Keratinocyte (primary cell): ENCODE results near the gene HDGF. TPM values are rescaled to one million over a fixed set of nuclear protein-coding genes. Genes with fewer than 3 reads are reported as not detected.

Source experiments
- DNase-seq: peaks from one replicate; pipeline ENCODE4 v3.0.0-alpha.2; 2011; ENCODE audit warnings: low read depth, missing footprints, low spot score
- FAIRE-seq: peaks from 2 replicates; lab custom pipeline; 2011; peaks lifted over from hg19 to GRCh38; lab: Jason Lieb, UNC
- H2AFZ ChIP-seq: 2 replicates; pipeline ENCODE4 v1.6.0; 2012; ENCODE audit warnings: low read length, control low read depth, inconsistent platforms; ENCODE audit not compliant: control insufficient read depth
- H3K27ac ChIP-seq: 2 replicates; pipeline ENCODE4 v1.5.1; 2011; ENCODE audit warnings: low read length; ENCODE audit not compliant: control insufficient read depth, insufficient read depth
- H3K27me3 ChIP-seq: 3 replicates; pipeline ENCODE4 v1.6.0; 2011; ENCODE audit warnings: low read length; ENCODE audit not compliant: control insufficient read depth, insufficient read depth; ENCODE audit errors: extremely low read depth
- H3K36me3 ChIP-seq, 2 experiments: 2 replicates in 1 of 2; 3 replicates in 1 of 2; pipeline ENCODE4 v1.5.1; 2011; ENCODE audit warnings: low read length in 2 of 2, mild to moderate bottlenecking in 1 of 2; ENCODE audit not compliant: control insufficient read depth in 2 of 2, insufficient read depth in 2 of 2; ENCODE audit errors: extremely low read depth in 1 of 2
- H3K4me1 ChIP-seq: 3 replicates; pipeline ENCODE4 v1.5.1; 2011; ENCODE audit warnings: low read length; ENCODE audit not compliant: control insufficient read depth, insufficient read depth; ENCODE audit errors: extremely low read depth
- H3K4me2 ChIP-seq: 3 replicates; pipeline ENCODE4 v1.6.0; 2011; ENCODE audit warnings: low read depth, low read length; ENCODE audit not compliant: control insufficient read depth, insufficient read depth; ENCODE audit errors: extremely low read depth
- H3K4me3 ChIP-seq, 3 experiments: fragments of 200-600 bp in 1 of 3; sonication (generic) in 1 of 3; 2 replicates in 2 of 3; 3 replicates in 1 of 3; pipeline ENCODE4 v1.5.1; 2011 to 2016; ENCODE audit warnings: low read length in 3 of 3, mild to moderate bottlenecking in 3 of 3, control low read depth in 2 of 3, inconsistent platforms in 1 of 3, low read depth in 1 of 3, mixed read lengths in 1 of 3, mixed run types in 1 of 3, moderate library complexity in 1 of 3; ENCODE audit not compliant: control insufficient read depth in 2 of 3, insufficient read depth in 2 of 3; ENCODE audit errors: extremely low read depth in 1 of 3
- H3K79me2 ChIP-seq: 2 replicates; pipeline ENCODE4 v1.6.0; 2012; ENCODE audit warnings: low read length; ENCODE audit not compliant: control insufficient read depth, insufficient read depth
- H3K9ac ChIP-seq: 3 replicates; pipeline ENCODE4 v1.6.0; 2011; ENCODE audit warnings: low read length; ENCODE audit not compliant: control insufficient read depth, insufficient read depth; ENCODE audit errors: extremely low read depth
- H3K9me1 ChIP-seq: 3 replicates; pipeline ENCODE4 v1.6.0; 2011; ENCODE audit warnings: low read length; ENCODE audit not compliant: control insufficient read depth, insufficient read depth; ENCODE audit errors: extremely low read depth
- H3K9me3 ChIP-seq: 2 replicates; pipeline ENCODE4 v1.5.1; 2012; ENCODE audit warnings: low read depth, low read length; ENCODE audit not compliant: control insufficient read depth
- H4K20me1 ChIP-seq: 3 replicates; pipeline ENCODE4 v1.6.0; 2011; ENCODE audit warnings: low read length; ENCODE audit not compliant: control insufficient read depth, insufficient read depth; ENCODE audit errors: extremely low read depth
- EZH2 ChIP-seq: IDR thresholded peaks from one replicate; pipeline ENCODE4 v1.6.1; 2012; ENCODE audit warnings: inconsistent platforms, mild to moderate bottlenecking, low read length, moderate library complexity
- dilution Hi-C: fragments of 300-500 bp; cut with MboI; formaldehyde crosslinking; loops from one replicate; pipeline ENCODE4 v1.7.0; 2020; ENCODE audit warnings: low sequenced_read_pairs; ENCODE audit not compliant: extremely low pct_ligation_motif_present
- polyA plus RNA-seq, 5 experiments: library from polyadenylated mRNA; depleted of rRNA in 3 of 5; stranded (reverse) in 3 of 5; stranded (forward) in 1 of 5; unstranded in 1 of 5; fragments of >200 nt; gene quantifications; 1 replicate in 1 of 5; 2 replicates in 3 of 5; 3 replicates in 1 of 5; pipeline versions ENCODE4 v1.2.1 to v1.2.3, GENCODE V29; 2011 to 2012; ENCODE audit warnings: missing spikeins in 2 of 5, low read depth in 1 of 5, low replicate concordance in 1 of 5
- TF ChIP-seq, protein P1 (sequence below), 3 experiments: IDR thresholded peaks in 1 of 3; conservative IDR thresholded peaks in 1 of 3; optimal IDR thresholded peaks in 1 of 3; 2 replicates in 2 of 3; 3 replicates in 1 of 3; pipeline versions ENCODE3 to v1.5.1; 2011; ENCODE audit warnings: low read length in 3 of 3, mild to moderate bottlenecking in 3 of 3, moderate library complexity in 2 of 3, control low read depth in 1 of 3, inconsistent platforms in 1 of 3; ENCODE audit not compliant: insufficient read depth in 2 of 3; ENCODE audit errors: extremely low read depth in 1 of 3

Gene HDGF
- polyA plus RNA-seq, 1 donor (not counting 4 experiments of a cell fraction or from before 2014, with no cell fraction given): 240 TPM

DNA sequence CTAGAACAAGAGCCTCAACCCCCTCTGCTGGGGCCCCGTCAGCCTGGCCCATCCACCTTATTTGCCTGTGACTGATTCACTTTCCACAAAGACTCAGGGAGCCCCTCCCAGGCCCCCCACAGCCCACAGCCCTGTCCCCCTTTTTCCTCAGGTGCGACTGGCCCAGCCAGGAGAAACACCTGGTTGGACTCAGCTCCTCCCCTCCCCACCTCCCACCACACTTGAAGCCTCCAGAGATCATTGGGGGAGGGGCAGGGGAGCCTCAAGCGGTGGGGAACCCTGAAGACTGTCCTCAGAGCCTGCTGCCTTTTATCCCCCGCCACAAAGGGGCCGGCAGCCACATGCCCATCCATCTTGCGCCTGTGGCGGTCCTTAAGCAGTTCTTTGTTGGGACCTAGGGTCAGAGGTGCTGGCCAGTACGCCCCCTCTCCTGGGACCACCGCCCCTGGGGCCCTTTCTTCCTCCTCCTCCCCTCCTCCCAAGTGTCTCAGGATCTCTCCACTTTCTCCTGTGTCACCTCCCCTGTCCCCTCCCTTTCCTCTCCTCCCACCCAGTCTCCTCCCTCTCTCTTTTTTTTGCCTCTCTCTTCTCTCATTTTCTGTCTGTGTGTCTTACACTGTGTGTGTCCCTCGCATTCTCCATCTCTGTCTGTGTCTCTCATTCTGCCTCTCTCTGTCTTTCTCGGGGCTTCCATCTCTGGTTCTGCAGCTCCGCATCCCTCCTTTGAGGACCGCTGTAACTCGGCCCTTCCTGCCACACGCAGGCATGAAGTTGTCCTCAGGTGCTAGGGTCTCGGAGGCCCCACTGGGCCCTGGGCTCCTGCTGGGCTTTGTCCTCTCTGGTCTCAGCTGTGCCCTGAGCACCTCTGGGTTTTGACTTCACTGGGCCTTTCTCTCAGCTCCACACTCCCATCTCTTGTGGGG is 58.3 kb downstream of the HDGF start:
- no peak for TF ChIP-seq EZH2
- Histone ChIP-seq H3K27ac (no peak overlapping the region), H3K36me3 (no peaks in the 10 kb centered on the region), H3K9ac (no peak overlapping the region), H3K9me1 (no peaks in the 10 kb centered on the region), H3K27me3 (no peaks in the 10 kb centered on the region), H4K20me1 (no peaks in the 10 kb centered on the region), H2AFZ (no peak overlapping the region), H3K9me3 (no peaks in the 10 kb centered on the region), H3K4me2 (peak overlapping the region; percentile 15), H3K4me3 (no peak overlapping the region), H3K4me1 (peaks cover 46% of the 10 kb centered on the region), H3K79me2 (no peaks in the 10 kb centered on the region)
- no peak for DNase-seq
- no peak for FAIRE-seq
- dilution Hi-C loops: no loop called here

DNA sequence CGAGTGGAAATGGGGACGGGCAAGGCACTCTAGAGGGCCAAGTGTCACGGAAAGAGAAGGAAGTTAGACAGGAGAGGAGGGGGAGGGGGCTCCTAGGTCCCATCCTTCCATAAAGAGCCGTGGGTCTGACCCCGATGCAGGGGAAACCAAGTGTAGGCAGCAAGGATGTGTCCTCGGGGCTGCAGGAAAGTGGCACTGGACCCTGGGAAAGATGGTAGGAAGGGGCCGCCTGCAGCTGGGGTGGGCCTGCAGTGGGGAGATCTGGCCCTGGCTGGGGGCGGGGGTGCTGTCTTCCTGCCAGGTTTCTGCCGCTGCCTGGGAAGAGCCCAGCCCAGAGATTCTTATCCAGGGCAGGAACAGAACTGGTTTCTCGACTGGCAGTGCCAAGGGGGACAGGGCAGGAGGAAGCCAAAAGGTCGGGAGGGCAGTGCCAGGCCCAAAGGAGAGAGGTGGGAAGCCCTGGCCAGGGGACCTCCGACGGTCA is 59.0 kb downstream of the HDGF start:
- H2AFZ ChIP-seq: peak overlapping the region; percentile 6
- peak overlapping the region; percentile 15 for H3K4me2 ChIP-seq
- no peak for TF ChIP-seq EZH2
- TF ChIP-seq, protein P1, sequence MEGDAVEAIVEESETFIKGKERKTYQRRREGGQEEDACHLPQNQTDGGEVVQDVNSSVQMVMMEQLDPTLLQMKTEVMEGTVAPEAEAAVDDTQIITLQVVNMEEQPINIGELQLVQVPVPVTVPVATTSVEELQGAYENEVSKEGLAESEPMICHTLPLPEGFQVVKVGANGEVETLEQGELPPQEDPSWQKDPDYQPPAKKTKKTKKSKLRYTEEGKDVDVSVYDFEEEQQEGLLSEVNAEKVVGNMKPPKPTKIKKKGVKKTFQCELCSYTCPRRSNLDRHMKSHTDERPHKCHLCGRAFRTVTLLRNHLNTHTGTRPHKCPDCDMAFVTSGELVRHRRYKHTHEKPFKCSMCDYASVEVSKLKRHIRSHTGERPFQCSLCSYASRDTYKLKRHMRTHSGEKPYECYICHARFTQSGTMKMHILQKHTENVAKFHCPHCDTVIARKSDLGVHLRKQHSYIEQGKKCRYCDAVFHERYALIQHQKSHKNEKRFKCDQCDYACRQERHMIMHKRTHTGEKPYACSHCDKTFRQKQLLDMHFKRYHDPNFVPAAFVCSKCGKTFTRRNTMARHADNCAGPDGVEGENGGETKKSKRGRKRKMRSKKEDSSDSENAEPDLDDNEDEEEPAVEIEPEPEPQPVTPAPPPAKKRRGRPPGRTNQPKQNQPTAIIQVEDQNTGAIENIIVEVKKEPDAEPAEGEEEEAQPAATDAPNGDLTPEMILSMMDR (optimal IDR thresholded peaks at IDR 0.05 in 1 of 3, IDR thresholded peaks at IDR 0.05 in 1 of 3, conservative IDR thresholded peaks at IDR 0.05 in 1 of 3; ENCODE audit: extremely low read depth in 1 of 3, insufficient read depth in 2 of 3, low read length in 3 of 3): no peak
- H3K9ac ChIP-seq: peak overlapping the region; percentile 15
- H3K4me3 ChIP-seq: no peak overlapping the region
- no peaks in the 10 kb centered on the region for H3K36me3 ChIP-seq
- dilution Hi-C loops: no loop called here
- no peaks in the 10 kb centered on the region for H3K9me3 ChIP-seq
- H3K4me1 ChIP-seq: peaks cover 46% of the 10 kb centered on the region
- no peak overlapping the region for H3K27ac ChIP-seq
- no peaks in the 10 kb centered on the region for H4K20me1 ChIP-seq
- no peaks in the 10 kb centered on the region for H3K27me3 ChIP-seq
- H3K9me1 ChIP-seq: no peaks in the 10 kb centered on the region
- FAIRE-seq (no peak), DNase-seq (no peak)
- H3K79me2 ChIP-seq: no peaks in the 10 kb centered on the region

Other genes with a start within 250 kb of the HDGF start
- 1.5 to 5.7 TPM (median 5.3 TPM) in 3 replicates for gene IQGAP3, start 179.1 kb downstream of the HDGF start, polyA plus RNA-seq
- gene TTC24, start 172.0 kb downstream of the HDGF start, polyA plus RNA-seq: not detected in 3 replicates
- gene NAXE, start 159.9 kb downstream of the HDGF start, polyA plus RNA-seq: 74.7 to 93.4 TPM (median 81.3 TPM) in 3 replicates
- 31.8 to 48.9 TPM (median 43.5 TPM) in 3 replicates for gene GPATCH4, start 150.2 kb downstream of the HDGF start, polyA plus RNA-seq
- not detected in 3 replicates for gene HAPLN2, start 132.3 kb downstream of the HDGF start, polyA plus RNA-seq
- not detected in 3 replicates for gene BCAN, start 109.6 kb downstream of the HDGF start, polyA plus RNA-seq
- 0.01 TPM in 2 of 3 replicates, not detected in the other for gene NES, start 74.3 kb downstream of the HDGF start, polyA plus RNA-seq
- gene CRABP2, start 46.1 kb downstream of the HDGF start, polyA plus RNA-seq: 6.5 to 12.7 TPM (median 8.4 TPM) in 3 replicates
- gene METTL25B, start 23.2 kb downstream of the HDGF start, polyA plus RNA-seq: 6.0 to 10.7 TPM (median 6.3 TPM) in 3 replicates
- 48.1 to 56.6 TPM (median 48.6 TPM) in 3 replicates for gene ISG20L2, start 22.9 kb downstream of the HDGF start, polyA plus RNA-seq
- 111 to 157 TPM (median 122 TPM) in 3 replicates for gene MRPL24, start 10.6 kb downstream of the HDGF start, polyA plus RNA-seq
- 29.9 to 70.7 TPM (median 40.4 TPM) in 3 replicates for gene PRCC, start 15.9 kb upstream of the HDGF start, polyA plus RNA-seq
- 1.9 to 4.5 TPM (median 2.5 TPM) in 3 replicates for gene SH2D2A, start 65.2 kb upstream of the HDGF start, polyA plus RNA-seq
- gene INSRR, start 107.4 kb upstream of the HDGF start, polyA plus RNA-seq: not detected in 3 replicates
- gene NTRK1, start 109.2 kb upstream of the HDGF start, polyA plus RNA-seq: 0.03 to 0.06 TPM (median 0.05 TPM) in 3 replicates
- gene PEAR1, start 142.0 kb upstream of the HDGF start, polyA plus RNA-seq: 4.0 to 4.8 TPM (median 4.2 TPM) in 3 replicates
- not detected in 3 replicates for gene LRRC71, start 169.0 kb upstream of the HDGF start, polyA plus RNA-seq